Measurements from ENCODE around the gene HLA-DRB5. TPM values are rescaled to one million over a fixed set of nuclear protein-coding genes. Genes with fewer than 3 reads are reported as not detected.
"Not testable (repeated sequence)": the region's sequence is repeated elsewhere in the genome, so short reads cannot be mapped to it uniquely, and the experiment has no call there.

The HLA-DRB5 gene
- total RNA-seq, 1 experiment from 2014 or later, result 4.2 TPM

- Histone ChIP-seq H3K27me3 (ENCODE audit: insufficient read depth, low read length) (no peaks in the 10 kb centered on the region), H3K23ac (ENCODE audit: insufficient read length, low read depth, low read length) (no peak overlapping the region), H3K4me1 (ENCODE audit: insufficient read depth, low read length) (no peaks in the 10 kb centered on the region; the same call in 1 of the 2 replicates), H3K9me3 (ENCODE audit: control insufficient read depth, low read depth, low read length) (peaks cover 11% of the 10 kb centered on the region), H2BK15ac (ENCODE audit: low read depth, low read length) (no peak overlapping the region), H3K27ac (ENCODE audit: insufficient read length, low read depth, low read length) (no peak overlapping the region), H2BK120ac (ENCODE audit: low read depth, low read length, poor library complexity, severe bottlenecking) (no peak overlapping the region), H3K56ac (ENCODE audit: insufficient read length, low read depth, low read length) (no peak overlapping the region), H3K79me2 (ENCODE audit: insufficient read depth, low read length) (no peaks in the 10 kb centered on the region), H3K14ac (ENCODE audit: insufficient read depth, low read length) (no peak overlapping the region), H3K23me2 (ENCODE audit: insufficient read length, low read depth, low read length, poor library complexity, severe bottlenecking) (no peaks in the 10 kb centered on the region), H4K8ac (replicated peaks; ENCODE audit: insufficient read length, low read depth, low read length) (no peak overlapping the region), H3K9ac (ENCODE audit: extremely low read depth, insufficient read length, low read length) (no peak overlapping the region), H3K18ac (ENCODE audit: insufficient read length, low read depth, low read length) (no peak overlapping the region), H4K20me1 (ENCODE audit: control insufficient read depth, insufficient read depth, insufficient read length) (no peaks in the 10 kb centered on the region), H3K4me2 (ENCODE audit: insufficient read depth, insufficient read length, low read length) (no peak overlapping the region), H2AFZ (ENCODE audit: low read length) (no peak overlapping the region), H2AK5ac (ENCODE audit: insufficient read length, low read length) (no peak overlapping the region), H2BK5ac (ENCODE audit: insufficient read length, low read length) (no peak overlapping the region), H3K79me1 (ENCODE audit: insufficient read depth, low read depth, low read length, poor library complexity, severe bottlenecking) (no peaks in the 10 kb centered on the region), H2BK12ac (ENCODE audit: insufficient read length, low read depth, low read length) (no peak overlapping the region), H4K91ac (ENCODE audit: insufficient read length, low read depth, low read length) (no peak overlapping the region), H2BK20ac (ENCODE audit: low read depth, low read length, poor library complexity, severe bottlenecking) (no peak overlapping the region), H3T11ph (ENCODE audit: low read length) (no peak overlapping the region), H4K5ac (ENCODE audit: insufficient read length, low read depth, low read length) (no peak overlapping the region), H3K4ac (ENCODE audit: low read depth, low read length) (no peak overlapping the region)
- DNase-seq, result no peak
- TF ChIP-seq, protein P1, sequence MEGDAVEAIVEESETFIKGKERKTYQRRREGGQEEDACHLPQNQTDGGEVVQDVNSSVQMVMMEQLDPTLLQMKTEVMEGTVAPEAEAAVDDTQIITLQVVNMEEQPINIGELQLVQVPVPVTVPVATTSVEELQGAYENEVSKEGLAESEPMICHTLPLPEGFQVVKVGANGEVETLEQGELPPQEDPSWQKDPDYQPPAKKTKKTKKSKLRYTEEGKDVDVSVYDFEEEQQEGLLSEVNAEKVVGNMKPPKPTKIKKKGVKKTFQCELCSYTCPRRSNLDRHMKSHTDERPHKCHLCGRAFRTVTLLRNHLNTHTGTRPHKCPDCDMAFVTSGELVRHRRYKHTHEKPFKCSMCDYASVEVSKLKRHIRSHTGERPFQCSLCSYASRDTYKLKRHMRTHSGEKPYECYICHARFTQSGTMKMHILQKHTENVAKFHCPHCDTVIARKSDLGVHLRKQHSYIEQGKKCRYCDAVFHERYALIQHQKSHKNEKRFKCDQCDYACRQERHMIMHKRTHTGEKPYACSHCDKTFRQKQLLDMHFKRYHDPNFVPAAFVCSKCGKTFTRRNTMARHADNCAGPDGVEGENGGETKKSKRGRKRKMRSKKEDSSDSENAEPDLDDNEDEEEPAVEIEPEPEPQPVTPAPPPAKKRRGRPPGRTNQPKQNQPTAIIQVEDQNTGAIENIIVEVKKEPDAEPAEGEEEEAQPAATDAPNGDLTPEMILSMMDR (conservative IDR thresholded peaks at IDR 0.05), result no peak
- peaks cover 9 to 21% of the 10 kb centered on the region in 2 experiments; a peak in 4 of 5 replicates for H3K9me3 Mint-ChIP-seq
- H3K4me1 Mint-ChIP-seq, result peaks cover 5% of the 10 kb centered on the region in 2 experiments; a peak in 2 of 4 replicates
- H3K27ac Mint-ChIP-seq, result no peak overlapping the region
- no CpG with 5 or more reads among the region's 13 CpGs for WGBS (ENCODE audit: extremely low coverage, insufficient read length, low lambda C conversion rate)
- H3K36me3 Mint-ChIP-seq (ENCODE audit: insufficient read depth in 1 of 3, low read depth in 3 of 3), result peaks cover 0 to 4% (median 0%) of the 10 kb centered on the region in 3 experiments; a peak in 2 of 7 replicates
- peaks cover 7% of the 10 kb centered on the region for H3K27me3 Mint-ChIP-seq (ENCODE audit: low read depth)
- H3K4me3 Mint-ChIP-seq, result no peak overlapping the region
Measured at GRCh38 chr6:32475392-32476206, 54.5 kb downstream of the HLA-DRB5 start.

GRCh38 chr6:32473376-32474348 lies 56.4 kb downstream of the HLA-DRB5 start:
- H4K8ac ChIP-seq (replicated peaks; ENCODE audit: insufficient read length, low read depth, low read length); H3K56ac ChIP-seq (ENCODE audit: insufficient read length, low read depth, low read length); H3K9ac ChIP-seq (ENCODE audit: extremely low read depth, insufficient read length, low read length); H3K14ac ChIP-seq (ENCODE audit: insufficient read depth, low read length); H4K20me1 ChIP-seq (ENCODE audit: control insufficient read depth, insufficient read depth, insufficient read length); H4K91ac ChIP-seq (ENCODE audit: insufficient read length, low read depth, low read length); H3K4me1 Mint-ChIP-seq; H3K18ac ChIP-seq (ENCODE audit: insufficient read length, low read depth, low read length); H3K79me2 ChIP-seq (ENCODE audit: insufficient read depth, low read length); H3K36me3 Mint-ChIP-seq (ENCODE audit: insufficient read depth in 1 of 3, low read depth in 3 of 3); H3K4me1 ChIP-seq (ENCODE audit: insufficient read depth, low read length); H2BK12ac ChIP-seq (ENCODE audit: insufficient read length, low read depth, low read length); H3K23ac ChIP-seq (ENCODE audit: insufficient read length, low read depth, low read length); H4K5ac ChIP-seq (ENCODE audit: insufficient read length, low read depth, low read length); H3K27ac ChIP-seq (ENCODE audit: insufficient read length, low read depth, low read length); H2BK20ac ChIP-seq (ENCODE audit: low read depth, low read length, poor library complexity, severe bottlenecking); H3K27me3 Mint-ChIP-seq (ENCODE audit: low read depth); H3K4ac ChIP-seq (ENCODE audit: low read depth, low read length); H3K4me3 Mint-ChIP-seq; H3T11ph ChIP-seq (ENCODE audit: low read length); H2AK5ac ChIP-seq (ENCODE audit: insufficient read length, low read length); H2BK120ac ChIP-seq (ENCODE audit: low read depth, low read length, poor library complexity, severe bottlenecking); H3K27me3 ChIP-seq (ENCODE audit: insufficient read depth, low read length); H3K4me2 ChIP-seq (ENCODE audit: insufficient read depth, insufficient read length, low read length); H3K23me2 ChIP-seq (ENCODE audit: insufficient read length, low read depth, low read length, poor library complexity, severe bottlenecking); H2BK5ac ChIP-seq (ENCODE audit: insufficient read length, low read length); H3K79me1 ChIP-seq (ENCODE audit: insufficient read depth, low read depth, low read length, poor library complexity, severe bottlenecking): not testable (repeated sequence)
- peaks cover 9 to 14% of the 10 kb centered on the region in 2 experiments; a peak in 4 of 5 replicates for H3K9me3 Mint-ChIP-seq
- H2BK15ac ChIP-seq (ENCODE audit: low read depth, low read length), result 0 out of 2 replicates have a peak overlapping the region, but pooled peaks have one; percentile 24
- peak overlapping the region in 1 of 3 experiments; percentile 52; a peak in 2 of 7 replicates for H3K27ac Mint-ChIP-seq
- DNase-seq, result peak; percentile 79
- H3K9me3 ChIP-seq (ENCODE audit: control insufficient read depth, low read depth, low read length), result peaks cover 11% of the 10 kb centered on the region
- no CpG with 5 or more reads among the region's 10 CpGs for WGBS (ENCODE audit: extremely low coverage, insufficient read length, low lambda C conversion rate)
- peak overlapping the region; percentile 98 for H2AFZ ChIP-seq (ENCODE audit: low read length)

All from H9 (cell line).